ENCODE data around the gene PLXNA1.

PLXNA1 gene

DNA sequence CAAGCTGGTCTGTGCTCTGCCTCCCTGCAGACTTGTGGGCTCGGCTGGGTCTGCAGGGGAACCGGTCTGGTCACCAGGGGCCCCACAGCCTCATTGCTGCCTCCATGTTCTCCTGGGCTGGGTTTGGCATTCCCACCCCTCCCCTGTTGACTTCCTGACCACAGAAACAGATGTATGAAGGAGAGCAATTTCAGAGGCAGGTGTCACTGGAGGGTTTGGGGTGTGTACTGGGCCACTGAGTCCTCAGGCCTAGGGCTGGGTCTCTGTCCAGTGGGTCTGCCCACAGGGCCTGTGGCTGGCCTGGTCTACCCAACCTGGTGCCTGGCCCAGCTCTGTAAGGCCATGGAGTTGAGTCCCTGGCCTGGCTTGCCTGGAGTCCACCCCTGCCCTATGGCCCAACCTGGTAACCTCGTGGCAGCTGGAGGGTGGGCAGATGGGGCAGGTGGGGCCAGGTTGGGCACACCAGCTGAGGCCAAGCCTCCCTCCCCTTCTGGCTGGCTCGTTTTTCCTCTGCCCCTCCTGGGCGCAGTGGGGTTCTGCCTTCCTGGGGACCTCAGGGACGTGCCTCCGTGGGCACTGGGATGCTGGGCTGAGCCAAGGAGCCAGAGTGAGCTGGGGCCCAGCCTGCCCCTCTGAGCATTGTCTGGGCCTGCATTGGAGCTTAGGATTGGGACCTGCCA, 20.8 kb downstream of the PLXNA1 start:
- no peak for DNase-seq

DNA sequence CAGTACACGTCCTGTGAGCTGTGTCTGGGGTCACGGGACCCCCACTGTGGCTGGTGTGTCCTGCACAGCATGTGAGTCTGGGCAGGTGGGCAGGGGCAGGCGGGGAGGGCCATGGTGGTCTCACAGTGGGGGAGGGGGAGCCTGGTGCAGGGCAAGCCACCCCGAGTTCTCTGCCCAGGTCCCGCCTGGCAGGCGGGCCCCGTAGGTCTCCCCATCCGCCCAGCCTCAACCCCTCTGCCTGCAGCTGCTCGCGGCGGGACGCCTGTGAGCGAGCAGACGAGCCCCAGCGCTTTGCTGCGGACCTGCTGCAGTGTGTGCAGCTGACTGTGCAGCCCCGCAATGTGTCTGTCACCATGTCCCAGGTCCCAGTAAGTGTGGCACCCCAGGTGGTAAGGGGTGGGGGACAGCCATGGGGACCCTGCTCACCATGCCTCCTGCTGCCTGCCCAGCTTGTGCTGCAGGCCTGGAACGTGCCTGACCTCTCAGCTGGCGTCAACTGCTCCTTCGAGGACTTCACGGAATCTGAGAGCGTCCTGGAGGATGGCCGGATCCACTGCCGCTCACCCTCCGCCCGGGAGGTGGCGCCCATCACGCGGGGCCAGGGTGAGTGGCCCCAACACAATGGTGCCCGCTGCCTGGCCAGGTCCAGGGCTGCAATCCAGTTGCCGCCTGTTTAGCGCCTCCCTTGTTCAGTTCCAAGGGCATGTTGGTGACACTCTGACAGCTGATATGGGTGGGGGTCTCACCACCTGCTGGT, 21.9 kb downstream of the PLXNA1 start:
- DNase-seq, result no peak

GRCh38 chr3:127005864-127006500, 23.1 kb downstream of the PLXNA1 start:
- no peak for DNase-seq

GRCh38 chr3:127006781-127007436, 24.0 kb downstream of the PLXNA1 start:
- no peak for DNase-seq

DNA sequence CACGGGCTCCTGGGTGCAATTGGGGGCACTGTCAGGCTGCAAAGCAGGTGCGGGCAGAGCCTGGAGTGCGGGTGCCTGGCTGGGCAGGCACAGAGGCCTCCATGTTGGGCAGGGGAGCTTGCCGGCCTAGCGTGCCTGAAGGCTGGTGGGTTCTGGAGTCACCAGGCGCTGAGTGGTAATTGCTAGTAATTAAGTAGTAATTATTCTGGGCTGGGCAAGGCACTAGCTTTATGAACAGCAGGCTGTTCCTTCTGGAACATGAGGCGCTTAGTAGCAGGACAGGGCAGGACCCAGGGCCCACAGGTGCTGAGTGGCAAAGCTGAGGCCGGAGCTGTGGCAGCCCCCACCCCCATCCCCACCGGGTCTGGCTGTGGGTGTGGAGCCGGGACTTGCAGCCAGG, 25.3 kb downstream of the PLXNA1 start:
- no peak for DNase-seq

DNA sequence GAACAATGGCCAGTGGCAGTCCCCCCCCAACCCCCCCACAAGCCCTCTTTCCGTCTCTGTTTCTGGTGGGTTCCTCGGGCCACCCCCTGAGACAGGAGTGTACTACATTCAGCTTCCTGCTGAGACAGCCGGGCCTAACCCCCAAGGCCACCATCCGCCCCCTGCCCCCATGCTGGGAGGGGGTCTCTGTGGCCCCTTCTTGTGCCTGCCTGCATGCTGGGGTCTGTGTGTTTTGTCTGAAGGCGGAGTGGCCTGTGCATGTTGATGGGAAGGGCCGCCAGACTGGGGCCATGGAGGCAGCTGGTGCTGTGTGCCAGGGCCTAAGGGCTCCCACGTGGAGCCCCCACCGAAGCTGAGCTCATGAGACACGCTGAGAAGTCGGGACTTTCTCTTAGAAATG, 26.6 kb downstream of the PLXNA1 start:
- no peak for DNase-seq

GRCh38 chr3:127011270-127011992, 28.5 kb downstream of the PLXNA1 start:
- DNase-seq, result no peak

GRCh38 chr3:127012091-127012490, 29.2 kb downstream of the PLXNA1 start:
- no peak for DNase-seq

- no peak for DNase-seq
Measured at GRCh38 chr3:127013181-127013580, 30.3 kb downstream of the PLXNA1 start.

- DNase-seq, result no peak
Measured at GRCh38 chr3:127013758-127014535, 31.0 kb downstream of the PLXNA1 start.

DNA sequence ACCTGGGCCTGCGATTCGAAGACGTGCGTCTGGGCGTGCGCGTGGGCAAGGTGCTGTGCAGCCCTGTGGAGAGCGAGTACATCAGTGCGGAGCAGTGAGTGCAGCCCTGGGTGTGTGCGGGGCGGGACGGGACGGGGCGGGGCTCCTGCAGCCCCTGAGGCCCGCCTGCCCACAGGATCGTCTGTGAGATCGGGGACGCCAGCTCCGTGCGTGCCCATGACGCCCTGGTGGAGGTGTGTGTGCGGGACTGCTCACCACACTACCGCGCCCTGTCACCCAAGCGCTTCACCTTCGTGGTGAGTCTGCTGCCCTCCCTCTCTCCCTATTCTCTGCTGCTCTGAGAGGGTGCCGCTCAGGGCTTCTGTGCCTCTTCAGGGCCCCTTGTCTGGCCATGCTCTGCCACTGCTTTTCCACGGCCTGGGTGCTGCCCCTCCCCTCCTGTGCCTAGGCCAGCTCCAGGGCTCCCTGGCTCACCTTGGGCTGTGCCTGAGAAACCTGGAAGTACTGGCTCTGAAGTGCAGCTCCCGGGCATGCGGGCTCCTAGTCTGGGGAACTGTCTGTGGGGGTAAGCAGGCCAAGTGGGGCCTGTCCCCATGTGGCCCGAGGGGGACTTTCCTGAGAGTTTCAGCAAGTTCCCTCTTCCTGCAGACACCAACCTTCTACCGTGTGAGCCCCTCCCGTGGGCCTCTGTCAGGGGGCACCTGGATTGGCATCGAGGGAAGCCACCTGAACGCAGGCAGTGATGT, 31.8 kb downstream of the PLXNA1 start:
- DNase-seq, result no peak

DNA sequence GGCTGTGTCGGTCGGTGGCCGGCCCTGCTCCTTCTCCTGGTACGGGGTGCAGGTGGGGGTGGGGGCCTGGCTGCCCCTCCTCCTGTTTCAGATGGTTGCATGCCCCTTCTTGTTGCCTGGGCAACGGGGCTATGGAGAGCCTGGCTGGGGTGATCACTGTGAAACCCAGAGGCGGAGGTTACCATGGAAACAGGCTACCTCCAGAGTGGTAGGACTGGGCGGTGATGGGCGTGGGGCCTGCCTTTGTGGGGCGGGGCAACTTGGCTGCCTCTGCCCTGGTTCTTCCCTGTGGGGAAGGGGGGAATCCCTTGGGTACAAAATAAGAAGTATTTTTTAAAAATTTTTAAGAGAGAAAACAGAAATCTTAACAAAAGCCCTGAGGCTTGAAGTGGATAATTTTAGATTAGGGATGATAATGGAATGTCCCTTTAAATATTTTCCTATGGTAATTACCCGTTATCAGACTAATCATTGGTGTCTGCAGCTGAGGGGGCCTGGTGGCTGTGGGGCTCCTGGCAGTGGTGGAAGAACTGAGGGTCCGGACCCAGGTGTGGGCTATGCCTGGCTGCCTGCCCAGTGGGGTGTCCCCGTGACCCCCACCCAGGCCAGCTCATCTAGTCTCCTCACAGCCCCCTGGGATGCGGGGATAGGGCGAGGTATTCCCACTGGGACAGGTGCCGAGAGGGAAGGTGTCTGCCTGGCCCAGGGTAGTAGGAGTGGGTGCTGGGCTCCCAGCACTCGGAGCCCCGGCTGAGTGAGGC, 32.5 kb downstream of the PLXNA1 start:
- DNase-seq, result no peak

DNA sequence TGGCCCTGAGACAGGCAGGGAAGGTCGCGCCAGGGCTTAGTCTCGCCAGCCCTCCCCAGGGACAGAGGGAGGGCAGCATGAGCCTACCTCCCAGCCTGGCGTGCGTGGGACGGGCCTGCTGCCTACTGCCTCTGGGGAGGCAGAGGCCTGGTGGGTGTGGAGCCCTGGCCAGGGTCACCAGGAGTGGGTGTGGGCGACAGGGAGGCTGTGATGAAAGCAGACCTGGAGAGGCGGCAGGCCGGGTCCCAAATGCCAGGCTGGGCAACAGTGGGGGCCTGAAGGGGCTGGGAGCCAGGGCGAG, 33.1 kb downstream of the PLXNA1 start:
- no peak for DNase-seq

DNA sequence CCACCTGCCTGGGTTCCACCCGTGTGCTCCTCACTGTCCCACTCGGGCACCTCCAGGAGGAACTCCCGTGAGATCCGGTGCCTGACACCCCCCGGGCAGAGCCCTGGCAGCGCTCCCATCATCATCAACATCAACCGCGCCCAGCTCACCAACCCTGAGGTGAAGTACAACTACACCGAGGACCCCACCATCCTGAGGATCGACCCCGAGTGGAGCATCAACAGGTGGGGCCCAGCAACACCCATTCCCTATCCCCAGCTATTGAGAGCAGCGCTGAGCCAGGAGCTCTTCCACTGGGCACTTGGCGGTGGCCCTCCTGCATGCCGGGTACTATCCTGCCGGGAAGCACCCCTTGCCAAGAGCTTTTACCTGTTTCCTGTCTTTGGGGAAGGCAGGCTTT, 33.5 kb downstream of the PLXNA1 start:
- no peak for DNase-seq

DNA sequence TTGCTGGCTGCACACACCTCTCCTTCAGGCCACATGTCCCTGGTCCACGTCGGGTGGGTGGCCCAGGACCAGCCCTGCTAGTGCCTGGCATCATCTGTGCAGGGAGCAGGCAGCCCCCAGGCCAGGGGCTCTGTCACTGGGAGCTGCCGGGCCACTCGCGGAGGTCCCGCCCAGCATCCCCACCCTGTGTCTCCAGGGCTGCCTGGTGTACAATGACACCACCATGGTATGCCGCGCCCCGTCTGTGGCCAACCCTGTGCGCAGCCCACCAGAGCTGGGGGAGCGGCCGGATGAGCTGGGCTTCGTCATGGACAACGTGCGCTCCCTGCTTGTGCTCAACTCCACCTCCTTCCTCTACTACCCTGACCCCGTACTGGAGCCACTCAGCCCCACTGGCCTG, 34.3 kb downstream of the PLXNA1 start:
- DNase-seq, result no peak

DNA sequence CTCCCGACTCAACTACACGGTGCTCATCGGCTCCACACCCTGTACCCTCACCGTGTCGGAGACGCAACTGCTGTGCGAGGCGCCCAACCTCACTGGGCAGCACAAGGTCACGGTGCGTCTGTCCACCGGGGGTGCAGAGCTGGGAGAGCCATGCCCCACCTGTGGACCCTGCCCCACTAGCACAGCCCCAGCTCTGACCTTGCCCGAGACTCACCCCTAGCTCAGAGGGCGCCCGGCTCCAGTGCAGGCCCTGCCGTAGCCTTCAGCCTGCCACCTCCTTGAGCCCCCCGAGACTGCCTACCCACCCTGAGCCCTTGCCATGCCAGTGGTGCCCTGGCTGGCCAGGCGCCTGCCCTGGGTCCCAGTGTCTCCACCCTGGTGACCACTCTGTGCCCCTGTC, 34.9 kb downstream of the PLXNA1 start:
- DNase-seq, result no peak

DNA sequence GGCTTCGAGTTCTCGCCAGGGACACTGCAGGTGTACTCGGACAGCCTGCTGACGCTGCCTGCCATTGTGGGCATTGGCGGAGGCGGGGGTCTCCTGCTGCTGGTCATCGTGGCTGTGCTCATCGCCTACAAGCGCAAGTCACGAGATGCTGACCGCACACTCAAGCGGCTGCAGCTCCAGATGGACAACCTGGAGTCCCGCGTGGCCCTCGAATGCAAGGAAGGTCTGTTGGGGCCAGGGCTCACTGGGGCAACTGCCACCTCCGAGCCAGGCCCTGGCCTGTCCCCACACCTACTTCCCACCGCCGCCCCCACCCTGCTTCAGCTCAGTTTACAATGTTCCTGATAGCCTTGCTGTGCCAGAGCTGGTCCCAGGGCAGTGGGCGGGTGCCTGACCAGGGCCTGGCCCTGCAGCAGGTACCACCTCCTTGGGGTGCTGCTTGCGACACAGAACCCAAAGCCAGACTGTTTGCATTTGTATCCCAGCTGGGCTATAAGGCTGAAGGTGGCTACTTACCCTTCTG, 35.5 kb downstream of the PLXNA1 start:
- no peak for DNase-seq

GRCh38 chr3:127019449-127019848, 36.5 kb downstream of the PLXNA1 start:
- DNase-seq, result no peak

DNA sequence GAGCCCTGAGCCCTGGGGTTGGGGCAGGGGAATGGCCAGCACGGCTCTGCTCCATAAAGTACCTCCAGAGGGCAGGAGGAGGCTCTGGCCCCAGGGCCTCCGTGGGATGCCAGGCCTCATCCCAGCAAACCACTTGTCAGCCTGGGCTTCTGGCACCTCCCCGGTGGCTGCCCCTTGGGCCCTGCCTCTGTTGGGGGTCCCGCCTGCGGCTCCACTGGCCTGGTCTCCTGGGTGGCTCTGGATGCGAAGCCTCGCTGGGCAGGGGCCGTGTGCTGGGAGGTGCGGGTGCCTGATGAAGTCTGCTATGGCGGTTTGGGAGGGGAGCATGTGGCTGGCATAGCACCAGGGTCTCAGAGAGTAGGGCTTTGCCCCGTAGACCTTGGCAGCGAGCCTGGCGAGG, 37.6 kb downstream of the PLXNA1 start:
- no peak for DNase-seq

GRCh38 chr3:127022849-127023248, 39.9 kb downstream of the PLXNA1 start:
- DNase-seq, result no peak

GRCh38 chr3:127025456-127025855, 42.5 kb downstream of the PLXNA1 start:
- DNase-seq, result no peak
